ENCODE results near the gene SPOPL. TPM values are rescaled to one million over a fixed set of nuclear protein-coding genes. Genes with fewer than 3 reads are reported as not detected.

The SPOPL gene
- polyA plus RNA-seq, 1 of the 3 experiments (the other 2 are of a cell fraction): 4.5 TPM

- ChIA-PET POLR2A (no interaction called here), CTCF (no interaction called here)
- Histone ChIP-seq H3K79me2 (ENCODE audit: insufficient read depth) (no peaks in the 10 kb centered on the region), H3K9me3 (no peaks in the 10 kb centered on the region), H3K27ac (ENCODE audit: low read depth in 2 of 2, low read length in 1 of 2) (no peak overlapping the region), H3K4me3 (ENCODE audit: low read depth in 2 of 2, low read length in 1 of 2) (no peak overlapping the region), H3F3A (replicated peaks; ENCODE audit: insufficient read depth) (no peaks in the 10 kb centered on the region), H3K4me2 (no peak overlapping the region), H3K4me1 (ENCODE audit: control insufficient read depth in 1 of 2, insufficient read depth in 2 of 2, low read depth in 1 of 2, low read length in 1 of 2) (peaks cover 0 to 2% of the 10 kb centered on the region in 2 experiments; a peak in 1 of 4 replicates), H4K20me1 (ENCODE audit: insufficient read depth) (no peaks in the 10 kb centered on the region), H2AFZ (ENCODE audit: low read depth) (no peak overlapping the region), H3K9me2 (no peaks in the 10 kb centered on the region), H3K36me3 (replicated peaks in 1 of 2; ENCODE audit: control insufficient read depth in 1 of 2, insufficient read depth in 2 of 2, low read length in 1 of 2) (no peaks in the 10 kb centered on the region), H3K9ac (no peak overlapping the region), H3K27me3 (ENCODE audit: insufficient read depth) (no peaks in the 10 kb centered on the region)
- WGBS (ENCODE audit: low lambda C conversion rate): 91% methylated on average over 2 of the region's 2 CpGs
- no peak for TF ChIP-seq IRF3 (IDR thresholded peaks at IDR 0.05; ENCODE audit: low read depth, low read length)
- TF ChIP-seq EP300 (IDR thresholded peaks at IDR 0.05; ENCODE audit: borderline replicate concordance in 1 of 2, low read depth in 1 of 2, low read length in 1 of 2): no peak
- no peak for TF ChIP-seq ZBTB33 (IDR thresholded peaks at IDR 0.05; ENCODE audit: borderline replicate concordance, low read depth)
- TF ChIP-seq MEF2A (IDR thresholded peaks at IDR 0.05; ENCODE audit: borderline replicate concordance, low read depth): no peak
- TF ChIP-seq REST (IDR thresholded peaks at IDR 0.05; ENCODE audit: low read depth, low read length): no peak
- no peak for TF ChIP-seq CHD2 (IDR thresholded peaks at IDR 0.05; ENCODE audit: low read length, partially characterized antibody)
- TF ChIP-seq SMC3 (IDR thresholded peaks at IDR 0.05; ENCODE audit: low read depth, low read length): no peak
- no peak for TF ChIP-seq CTCF (IDR thresholded peaks at IDR 0.05)
- DNase-seq: no peak
Observed at GRCh38 chr2:138601458-138602165, 100.0 kb downstream of the SPOPL start.

Data from SK-N-SH (cell line).